Globus pallidus (tissue), 1 donor: ENCODE data around the gene RNF168.
A peak's percentile ranks its signal among the peaks of the same experiment; 100 is the strongest.
"Not testable (repeated sequence)": the region's sequence is repeated elsewhere in the genome, so short reads cannot be mapped to it uniquely, and the experiment has no call there.

Experiments used
- DNase-seq: peaks from one replicate; pipeline ENCODE4 v3.0.0-alpha.2; 2015; ENCODE audit warnings: low spot score

The RNF168 gene

DNA sequence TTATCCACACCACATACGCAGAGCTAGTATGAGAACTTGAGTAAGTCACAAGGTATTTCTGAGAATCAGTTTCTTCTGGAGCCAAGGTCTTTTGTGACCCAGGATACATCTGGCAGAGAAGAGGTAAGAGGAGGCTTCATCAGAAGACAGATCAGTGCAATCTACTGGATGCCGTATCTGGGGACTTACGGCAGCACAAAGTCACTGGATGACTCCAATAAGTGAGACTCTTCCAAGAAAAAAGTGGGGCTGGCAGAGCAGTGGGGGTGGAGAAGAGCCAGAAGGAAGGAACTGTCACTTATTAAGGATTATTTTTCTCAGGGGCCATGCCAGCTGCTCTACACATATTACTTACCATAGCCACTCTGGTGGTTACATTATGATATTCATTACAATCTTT, 39.8 kb downstream of the RNF168 start:
- no peak for DNase-seq

DNA sequence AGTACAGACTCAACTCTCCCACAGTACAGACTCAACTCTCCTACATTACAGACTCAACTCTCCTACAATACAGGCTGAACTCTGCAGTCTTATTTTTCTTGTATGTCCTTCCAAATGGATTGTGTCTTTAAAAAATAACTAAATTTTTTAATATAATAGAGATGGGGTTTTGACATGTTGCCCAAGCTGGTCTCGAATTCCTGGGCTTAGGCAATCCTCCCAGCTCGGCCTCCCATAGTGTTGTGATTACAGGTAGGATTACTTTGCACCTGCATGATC, 40.2 kb downstream of the RNF168 start:
- no peak for DNase-seq

DNA sequence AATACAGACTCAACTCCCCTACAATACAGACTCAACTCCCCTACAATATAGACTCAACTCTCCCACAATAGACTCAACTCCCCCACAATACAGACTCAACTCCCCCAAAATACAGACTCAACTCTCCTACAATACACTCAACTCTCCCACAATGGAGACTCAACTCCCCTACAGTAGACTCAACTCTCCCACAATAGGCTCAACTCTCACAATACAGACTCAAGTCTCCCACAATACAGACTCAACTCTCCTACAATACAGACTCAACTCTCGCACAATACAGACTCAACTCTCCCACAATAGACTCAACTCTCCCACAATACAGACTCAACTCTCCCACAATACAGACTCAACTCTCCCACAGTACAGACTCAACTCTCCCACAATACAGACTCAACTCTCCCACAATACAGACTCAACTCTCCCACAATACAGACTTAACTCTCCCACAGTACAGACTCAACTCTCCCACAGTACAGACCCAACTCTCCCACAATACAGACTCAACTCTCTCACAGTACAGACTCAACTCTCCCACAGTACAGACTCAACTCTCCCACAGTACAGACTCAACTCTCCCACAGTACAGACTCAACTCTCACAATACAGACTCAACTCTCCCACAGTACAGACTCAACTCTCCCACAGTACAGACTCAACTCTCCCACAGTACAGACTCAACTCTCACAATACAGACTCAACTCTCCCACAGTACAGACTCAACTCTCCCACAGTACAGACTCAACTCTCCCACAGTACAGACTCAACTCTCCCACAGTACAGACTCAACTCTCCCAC, 40.7 kb downstream of the RNF168 start:
- not testable (repeated sequence) for DNase-seq

DNA sequence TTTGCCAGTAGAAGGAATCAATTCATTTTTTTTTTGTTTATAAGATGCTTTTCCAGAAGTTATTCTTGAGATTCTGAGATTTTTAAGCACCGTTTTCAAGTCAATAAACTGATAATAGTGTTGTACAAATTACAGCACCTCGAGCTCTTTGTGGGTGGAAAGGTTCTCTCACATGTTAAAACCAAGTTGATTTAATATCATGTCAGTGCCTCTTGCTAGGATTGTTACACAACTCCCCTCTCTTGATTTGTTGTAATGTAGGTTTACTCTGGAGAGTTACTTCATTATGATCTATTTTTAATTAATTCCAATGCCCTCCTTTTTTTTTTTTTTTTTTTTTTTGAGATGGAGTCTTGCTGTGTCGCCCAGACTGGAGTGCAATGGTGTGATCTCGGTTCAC, 45.5 kb downstream of the RNF168 start:
- DNase-seq = no peak

DNA sequence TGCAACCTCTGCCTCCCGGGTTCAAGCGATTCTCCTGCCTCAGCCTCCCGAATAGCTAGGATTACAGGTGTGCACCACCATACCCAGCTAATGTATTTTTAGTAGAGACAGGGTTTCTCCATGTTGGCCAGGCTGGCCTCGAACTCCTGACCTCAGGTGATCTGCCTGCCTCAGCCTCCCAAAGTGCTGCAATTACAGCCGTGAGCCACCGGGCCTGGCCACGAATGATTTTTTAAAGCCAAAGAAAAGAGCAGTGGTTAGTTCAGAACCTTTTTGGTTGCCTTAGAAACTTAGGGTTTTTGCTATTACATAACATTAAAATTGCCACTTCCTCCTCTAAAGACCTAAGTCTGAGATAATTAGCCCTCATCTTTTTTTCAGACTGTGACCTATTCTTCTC, 46.1 kb downstream of the RNF168 start:
- DNase-seq = not testable (repeated sequence)

DNA sequence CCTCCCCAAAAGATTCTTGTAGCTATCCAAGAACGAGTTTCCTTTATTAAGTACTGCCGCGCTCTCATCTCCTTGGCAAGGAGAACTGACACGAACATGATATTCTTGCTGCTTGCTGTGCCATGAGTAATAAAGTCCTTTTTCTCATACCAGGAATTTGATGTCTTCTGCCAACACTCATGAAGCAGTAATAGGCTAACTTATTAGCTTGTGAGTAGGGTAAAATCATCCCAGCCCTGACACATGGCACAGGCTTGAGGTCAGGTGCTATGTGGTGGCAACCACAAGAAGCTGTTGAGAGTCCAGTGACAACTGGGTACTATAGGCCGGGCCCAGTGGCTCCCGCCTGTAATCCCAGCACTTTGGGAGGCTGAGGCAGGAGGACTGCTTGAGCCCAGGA, 48.6 kb downstream of the RNF168 start:
- DNase-seq = no peak

DNA sequence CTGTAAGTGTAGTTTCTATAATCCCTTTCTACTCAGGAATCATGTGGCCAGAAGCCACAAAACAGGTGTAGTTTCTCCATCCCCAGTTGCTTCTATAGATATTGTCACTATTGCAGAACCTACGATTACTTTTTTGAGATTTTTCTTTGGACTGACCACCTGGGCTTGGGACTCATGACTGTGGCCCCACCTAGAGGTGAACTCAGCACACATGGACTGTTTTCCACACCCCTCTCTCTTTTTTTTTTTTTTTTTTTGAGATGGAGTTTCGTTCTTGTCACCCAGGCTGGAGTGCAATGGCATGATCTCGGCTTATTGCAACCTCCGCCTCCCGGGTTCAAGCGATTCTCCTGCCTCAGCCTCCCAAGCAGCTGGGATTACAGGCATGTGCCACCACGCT, 58.2 kb downstream of the RNF168 start:
- not testable (repeated sequence) for DNase-seq

DNA sequence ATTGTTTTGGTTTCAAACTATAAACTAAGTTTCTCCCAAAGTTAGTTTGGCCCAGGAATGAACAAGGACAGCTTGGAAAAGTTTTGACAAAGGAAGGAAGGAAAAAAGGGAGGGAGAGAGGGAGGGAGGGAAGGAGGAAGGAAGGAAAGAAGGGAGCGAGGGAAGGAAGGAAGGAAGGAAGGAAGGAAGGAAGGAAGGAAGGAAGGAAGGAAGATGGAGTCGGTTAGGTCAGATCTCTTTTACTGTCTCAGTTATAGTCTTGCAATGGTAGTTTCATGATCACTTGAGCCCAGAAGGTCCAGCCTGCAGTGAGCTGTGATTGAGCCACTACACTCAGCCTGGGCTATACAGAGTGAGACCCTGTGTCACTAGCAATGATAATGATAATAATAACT, 59.1 kb downstream of the RNF168 start:
- no peak for DNase-seq

DNA sequence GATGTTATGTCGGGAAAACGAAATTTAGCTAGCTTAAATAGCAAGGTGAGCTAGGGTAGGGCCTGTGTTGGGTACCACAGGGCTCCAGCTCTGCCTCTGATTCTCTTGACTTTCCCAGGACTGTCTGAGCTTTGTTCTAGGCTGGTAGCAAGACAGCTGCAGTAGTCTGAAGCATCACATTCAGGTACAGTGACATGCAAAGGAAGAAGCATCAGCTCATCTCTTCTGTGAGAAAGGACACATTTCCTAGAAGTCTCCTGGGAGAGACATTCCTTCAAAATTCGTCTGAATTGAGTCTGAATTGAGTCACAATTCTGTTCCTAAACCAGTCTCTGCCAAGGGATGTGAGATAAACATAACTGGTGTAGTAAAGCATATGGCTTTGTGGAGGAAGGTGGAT, 62.9 kb downstream of the RNF168 start:
- DNase-seq = no peak

DNA sequence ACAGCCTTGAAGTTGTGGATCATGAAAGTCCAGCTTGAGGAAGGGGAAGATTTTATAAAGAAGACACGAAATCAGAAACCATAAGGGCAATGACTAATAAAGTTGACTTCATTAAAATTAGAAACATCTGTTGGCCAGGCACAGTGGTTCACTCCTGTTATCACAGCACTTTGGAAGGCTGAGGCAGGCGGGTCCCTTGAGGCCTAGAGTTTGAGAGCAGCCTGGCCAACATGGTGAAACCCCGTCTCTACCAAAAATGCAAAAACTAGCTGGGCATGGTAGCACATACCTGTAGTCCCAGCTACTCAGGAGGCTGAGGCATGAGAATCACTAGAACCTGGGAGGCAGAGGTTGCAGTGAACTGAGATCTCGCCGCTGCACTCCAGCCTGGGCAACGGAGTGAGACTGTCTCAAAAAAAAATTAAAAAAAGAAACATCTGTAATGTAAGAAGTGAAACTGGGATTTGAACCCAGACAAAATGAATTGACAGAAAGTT, 63.5 kb downstream of the RNF168 start:
- DNase-seq = no peak

DNA sequence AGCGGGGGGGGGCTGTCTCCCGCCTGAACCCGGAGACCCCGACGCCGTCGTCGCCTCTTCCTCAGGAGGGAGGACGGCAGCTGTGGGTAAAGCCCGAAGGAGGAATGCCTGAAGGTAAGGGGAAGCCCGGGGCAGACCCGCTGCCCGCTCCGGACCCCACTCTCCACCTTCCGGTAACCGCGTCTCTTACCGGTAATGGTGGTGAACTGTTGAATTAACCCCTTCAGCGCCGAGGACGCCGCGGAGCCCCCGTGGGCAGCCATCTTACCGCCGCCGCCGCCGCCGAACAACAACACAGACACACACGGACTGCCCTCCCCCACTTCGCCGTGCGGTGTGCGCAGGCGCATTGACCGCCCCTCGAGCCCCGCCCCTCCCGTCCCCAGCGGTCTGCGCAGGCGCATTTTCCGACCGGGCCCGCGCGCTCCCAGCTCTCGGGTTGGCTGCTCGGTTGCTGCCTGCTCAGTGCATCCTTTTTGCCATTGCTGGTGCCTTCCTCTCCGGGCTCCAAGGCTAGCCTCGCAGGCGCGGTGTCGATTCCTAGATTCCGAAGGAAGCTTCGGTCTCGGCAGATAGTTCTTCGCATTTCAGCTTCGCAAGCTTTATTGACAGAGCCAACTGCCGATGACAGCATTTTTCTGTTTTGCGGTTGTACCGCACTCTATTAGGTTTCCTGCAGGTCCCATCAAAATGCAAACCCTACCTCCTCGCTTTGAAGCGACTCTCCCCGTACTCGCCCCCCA, 71.3 kb downstream of the RNF168 start, which contains the start of gene UBXN7:
Gene UBXN7, minus strand, starts transcription at position 291 of the 743 bp plus-strand sequence. Its CDS starts 28 bp downstream, at position 263.
- peak; percentile 94 for DNase-seq

DNA sequence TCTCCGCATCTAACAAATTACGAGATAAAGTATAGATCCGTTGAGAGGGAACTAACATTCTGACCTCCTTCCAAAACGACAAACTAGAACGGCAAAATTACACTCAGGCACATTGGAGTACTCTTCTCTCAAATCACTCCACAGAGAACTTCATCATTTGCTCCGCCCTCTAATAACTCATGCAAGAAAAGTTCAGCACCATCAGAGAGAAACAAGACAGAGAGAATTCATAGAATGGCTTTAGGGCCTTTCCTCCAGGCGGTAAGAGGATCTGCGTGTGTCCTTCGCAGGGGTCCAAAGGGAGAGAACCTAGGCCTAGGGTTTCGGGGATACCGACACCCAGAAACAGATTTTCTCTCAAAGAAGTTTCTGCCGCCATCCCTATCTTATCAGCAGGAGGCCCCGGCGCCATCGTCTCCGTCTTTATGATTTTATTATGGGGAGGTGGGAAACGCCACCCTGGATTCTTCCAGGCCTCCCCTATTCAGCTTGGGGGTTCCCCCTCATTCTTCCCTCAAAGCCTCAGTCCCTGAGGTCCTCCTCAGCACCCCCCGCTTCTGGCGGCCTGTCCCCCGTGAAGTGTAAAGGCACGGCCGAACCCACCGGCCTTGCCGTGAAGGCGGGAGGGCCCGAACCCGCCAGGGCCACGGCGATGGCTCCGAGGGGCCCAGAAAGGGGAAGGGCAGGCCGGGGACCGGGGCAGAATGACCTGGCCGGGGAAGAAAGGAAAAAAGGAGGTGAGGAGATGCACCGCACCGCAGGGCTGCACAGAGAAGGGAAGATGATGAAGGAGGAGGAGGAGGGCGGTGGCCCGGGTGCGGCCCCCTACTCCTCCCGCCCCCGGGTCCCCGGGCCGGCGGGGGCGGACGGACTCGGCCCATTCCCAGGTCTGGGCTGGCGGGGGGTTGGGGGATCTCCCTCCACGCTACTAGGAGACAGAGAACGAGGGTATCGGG, 72.1 kb downstream of the RNF168 start:
- DNase-seq = peak; percentile 48

DNA sequence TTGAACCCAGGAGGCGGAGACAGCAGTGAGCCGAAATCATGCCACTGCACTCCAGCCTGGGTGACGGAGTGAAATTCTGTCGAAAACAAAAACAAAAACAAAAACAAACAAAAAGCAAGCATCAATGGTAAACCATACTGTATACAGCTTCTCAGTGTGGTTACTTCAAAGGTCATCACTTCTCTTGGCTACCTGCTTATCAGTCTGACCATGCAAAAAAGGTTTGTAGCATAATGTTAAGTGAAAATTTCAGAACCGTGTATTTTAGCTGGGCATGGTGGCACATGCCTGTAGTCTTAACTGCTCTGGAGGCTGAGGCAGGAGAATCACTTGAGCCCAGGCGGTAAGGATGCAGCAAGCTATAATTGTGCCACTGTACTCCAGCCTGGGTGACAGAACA, 75.5 kb downstream of the RNF168 start:
- DNase-seq = no peak

DNA sequence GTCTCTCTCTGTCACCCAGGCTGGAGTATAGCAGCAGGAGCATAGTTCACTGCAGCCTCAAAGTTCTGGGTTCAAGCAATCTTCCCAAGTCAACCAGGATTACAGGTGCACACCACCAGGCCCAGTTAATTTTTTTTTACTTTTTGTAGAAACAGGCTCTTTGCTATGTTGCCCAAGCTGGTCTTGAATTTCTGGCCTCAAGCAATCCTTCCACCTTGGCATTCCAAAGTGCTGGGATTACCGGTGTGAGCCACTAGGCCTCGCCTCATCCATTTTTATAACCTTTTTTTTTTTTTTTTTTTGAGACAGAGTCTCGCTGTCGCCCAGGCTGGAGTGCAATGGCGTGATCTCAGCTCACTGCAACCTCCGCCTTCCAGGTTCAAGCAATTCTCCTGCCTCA, 79.1 kb downstream of the RNF168 start:
- not testable (repeated sequence) for DNase-seq

DNA sequence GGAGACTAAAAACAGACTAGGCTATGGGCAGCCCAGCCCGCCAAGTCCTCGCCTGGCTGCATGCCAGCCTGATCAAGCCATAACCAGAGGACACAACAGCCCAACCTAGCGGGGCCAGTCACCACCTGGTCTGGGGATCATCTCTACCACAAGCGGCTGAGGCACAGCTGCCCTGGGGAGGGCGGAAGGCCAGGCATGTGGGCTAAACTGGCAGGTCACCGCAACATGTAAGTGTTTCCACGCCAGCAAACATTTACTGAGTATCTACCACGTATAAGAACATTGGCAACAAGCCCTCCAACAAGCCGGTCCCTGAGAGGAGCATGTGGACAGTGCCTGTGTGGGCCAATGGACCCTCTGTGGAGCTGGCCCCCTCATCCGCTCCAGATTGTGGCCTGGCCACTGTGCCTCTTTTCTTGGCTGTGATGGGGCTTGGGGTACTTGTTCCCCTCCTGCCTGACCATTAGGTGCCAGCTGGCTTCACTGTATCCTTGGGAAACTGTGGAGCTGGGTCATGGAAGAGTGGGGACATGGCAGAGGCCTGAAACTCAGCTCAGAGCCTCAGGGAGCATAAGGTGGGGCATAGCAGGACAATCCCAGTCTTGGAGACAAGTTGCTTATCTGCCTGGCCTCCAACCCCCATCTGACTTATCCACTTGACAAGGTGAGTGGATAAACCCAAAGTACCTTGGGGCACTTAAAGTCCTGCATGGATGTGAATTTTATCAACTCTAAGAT, 80.4 kb downstream of the RNF168 start:
- DNase-seq = peak; percentile 35

DNA sequence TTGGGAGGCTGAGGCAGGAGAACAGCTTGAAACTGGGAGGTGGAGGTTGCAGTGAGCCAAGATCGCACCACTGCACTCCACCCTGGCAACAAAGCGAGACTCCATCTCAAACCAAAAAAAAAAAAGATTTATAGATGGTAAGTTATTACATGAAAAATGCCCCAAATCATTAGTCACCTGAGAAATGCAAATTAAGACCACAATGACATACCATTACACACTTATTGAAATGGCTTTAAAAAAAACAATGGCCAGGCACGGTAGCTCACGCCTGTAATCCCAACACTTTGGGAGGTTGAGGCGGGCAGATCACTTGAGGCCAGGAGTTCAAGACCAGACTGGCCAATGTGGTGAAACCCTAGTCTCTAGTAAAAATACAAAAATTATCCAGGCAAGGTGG, 81.9 kb downstream of the RNF168 start:
- not testable (repeated sequence) for DNase-seq

DNA sequence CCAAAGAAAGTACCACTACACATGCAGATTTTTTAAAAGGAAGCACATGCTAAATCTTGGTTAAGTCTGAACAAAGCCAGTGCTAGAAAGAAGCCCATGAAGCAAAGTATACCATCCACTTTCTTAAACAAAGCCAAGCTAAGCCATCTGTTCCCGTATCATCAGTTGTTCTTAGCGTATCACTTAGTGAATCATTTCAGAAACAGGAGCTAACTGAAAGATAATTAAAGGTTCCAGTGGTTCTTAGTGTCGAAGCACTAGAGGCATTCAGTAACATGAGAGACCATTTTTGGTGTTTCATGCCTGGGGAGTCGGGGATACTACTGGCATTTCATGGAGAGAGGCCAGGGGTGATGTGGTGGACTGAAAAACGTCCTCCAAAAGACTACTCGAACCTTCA, 84.2 kb downstream of the RNF168 start:
- no peak for DNase-seq
